Measurements from ENCODE around the gene ZNF747.

ZNF747 gene

GRCh38 chr16:30499284-30499683 is 35.4 kb downstream of the ZNF747 start:
- Histone ChIP-seq H3K4me3 (no peak overlapping the region), H3K36me3 (replicated peaks) (no peaks in the 10 kb centered on the region), H3K4me1 (no peaks in the 10 kb centered on the region), H3K27me3 (ENCODE audit: low read depth) (no peaks in the 10 kb centered on the region), H3K9me3 (no peaks in the 10 kb centered on the region)
- DNase-seq (ENCODE audit: low spot score in 2 of 2) = no peak
- in situ Hi-C loops (cut with MboI; ENCODE audit: low sequenced_read_pairs) = no loop called here

DNA sequence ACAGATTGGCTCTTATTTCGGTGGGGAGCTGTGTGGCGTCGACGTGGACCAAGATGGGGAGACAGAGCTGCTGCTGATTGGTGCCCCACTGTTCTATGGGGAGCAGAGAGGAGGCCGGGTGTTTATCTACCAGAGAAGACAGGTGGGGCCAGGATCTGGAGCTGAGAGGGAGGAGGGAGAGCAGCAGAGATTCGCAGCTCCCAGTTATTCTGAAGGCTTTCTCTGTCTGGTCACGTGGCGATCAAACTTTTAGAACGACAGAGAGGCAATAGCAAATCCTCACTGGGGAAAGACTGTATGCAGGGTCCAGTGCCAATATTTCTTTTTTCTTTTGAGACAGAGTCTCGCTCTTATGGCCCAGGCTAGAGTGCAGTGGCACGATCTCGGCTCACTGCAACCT is 39.9 kb downstream of the ZNF747 start:
- Histone ChIP-seq H3K4me1 (peaks cover 7% of the 10 kb centered on the region), H3K27me3 (ENCODE audit: low read depth) (no peaks in the 10 kb centered on the region), H3K36me3 (replicated peaks) (no peaks in the 10 kb centered on the region), H3K9me3 (no peaks in the 10 kb centered on the region), H3K4me3 (no peak overlapping the region)
- in situ Hi-C loops (cut with MboI; ENCODE audit: low sequenced_read_pairs) = no loop called here
- no peak for DNase-seq (ENCODE audit: low spot score in 2 of 2)

GRCh38 chr16:30493941-30494488 is 40.6 kb downstream of the ZNF747 start:
- H3K36me3 ChIP-seq (replicated peaks) = no peaks in the 10 kb centered on the region
- DNase-seq (ENCODE audit: low spot score in 2 of 2) = no peak
- H3K9me3 ChIP-seq = no peaks in the 10 kb centered on the region
- H3K4me3 ChIP-seq = no peak overlapping the region
- H3K4me1 ChIP-seq = peaks cover 9% of the 10 kb centered on the region
- in situ Hi-C loops (cut with MboI; ENCODE audit: low sequenced_read_pairs) = no loop called here
- no peaks in the 10 kb centered on the region for H3K27me3 ChIP-seq (ENCODE audit: low read depth)

- Histone ChIP-seq H3K9me3 (no peaks in the 10 kb centered on the region), H3K27me3 (ENCODE audit: low read depth) (no peaks in the 10 kb centered on the region), H3K36me3 (replicated peaks) (no peaks in the 10 kb centered on the region), H3K4me3 (no peak overlapping the region), H3K4me1 (peaks cover 9% of the 10 kb centered on the region)
- no peak for DNase-seq (ENCODE audit: low spot score in 2 of 2)
- in situ Hi-C loops (cut with MboI; ENCODE audit: low sequenced_read_pairs) = no loop called here
Observed at GRCh38 chr16:30491744-30492308, 42.8 kb downstream of the ZNF747 start.

- in situ Hi-C loops (cut with MboI; ENCODE audit: low sequenced_read_pairs) = no loop called here
- no peaks in the 10 kb centered on the region for H3K36me3 ChIP-seq (replicated peaks)
- no peak overlapping the region for H3K4me3 ChIP-seq
- DNase-seq (ENCODE audit: low spot score in 2 of 2) = no peak
- H3K27me3 ChIP-seq (ENCODE audit: low read depth) = no peaks in the 10 kb centered on the region
- no peaks in the 10 kb centered on the region for H3K9me3 ChIP-seq
- H3K4me1 ChIP-seq = peaks cover 9% of the 10 kb centered on the region
Observed at GRCh38 chr16:30491229-30491628, 43.4 kb downstream of the ZNF747 start.

GRCh38 chr16:30490210-30490609 is 44.4 kb downstream of the ZNF747 start:
- peaks cover 9% of the 10 kb centered on the region for H3K4me1 ChIP-seq
- no peaks in the 10 kb centered on the region for H3K9me3 ChIP-seq
- in situ Hi-C loops (cut with MboI; ENCODE audit: low sequenced_read_pairs) = no loop called here
- DNase-seq (ENCODE audit: low spot score in 2 of 2) = peak; percentile 71 to 85
- H3K36me3 ChIP-seq (replicated peaks) = no peaks in the 10 kb centered on the region
- H3K27me3 ChIP-seq (ENCODE audit: low read depth) = no peaks in the 10 kb centered on the region
- H3K4me3 ChIP-seq = no peak overlapping the region

DNA sequence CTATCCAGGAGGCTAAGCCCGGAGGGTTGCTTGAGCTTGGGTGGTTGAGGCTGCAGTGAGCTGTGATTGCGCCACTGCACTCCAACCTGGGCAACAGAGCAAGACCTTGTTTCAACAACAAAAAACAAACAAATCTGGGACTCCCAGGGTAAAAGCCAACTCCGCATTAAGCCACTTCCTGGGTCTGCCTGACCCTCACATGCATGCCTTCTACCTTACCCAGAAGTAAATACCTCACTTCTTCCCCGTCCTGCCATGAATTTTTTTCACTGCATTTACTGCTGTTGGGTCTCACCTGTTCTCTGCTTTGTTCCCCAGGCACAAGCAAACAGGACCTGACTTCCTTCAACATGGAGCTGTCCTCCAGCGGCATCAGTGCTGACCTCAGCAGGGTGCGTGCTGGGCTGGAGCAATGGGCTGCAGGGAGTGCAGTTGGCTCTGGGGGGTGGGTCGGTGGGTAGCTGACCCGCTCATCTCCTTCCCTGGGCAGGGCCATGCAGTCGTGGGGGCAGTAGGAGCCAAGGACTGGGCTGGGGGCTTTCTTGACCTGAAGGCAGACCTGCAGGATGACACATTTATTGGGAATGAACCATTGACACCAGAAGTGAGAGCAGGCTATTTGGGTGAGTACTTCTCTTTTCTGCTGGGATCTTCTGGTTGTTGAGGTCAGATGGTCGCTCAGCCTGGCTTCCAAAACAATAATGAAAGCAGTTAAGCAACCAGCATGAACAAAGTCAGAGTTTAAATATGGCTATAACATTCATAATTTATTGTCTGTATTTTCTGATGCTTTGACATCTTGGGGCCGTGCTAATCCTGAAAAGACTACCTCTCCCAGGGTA is 45.7 kb downstream of the ZNF747 start:
- no peaks in the 10 kb centered on the region for H3K9me3 ChIP-seq
- in situ Hi-C loops (cut with MboI; ENCODE audit: low sequenced_read_pairs) = loop anchor here (10.0 kb wide), 1 partner anchor 54 kb away; the partner anchor contains the start of gene DCTPP1
- H3K4me1 ChIP-seq = peaks cover 9% of the 10 kb centered on the region
- no peaks in the 10 kb centered on the region for H3K27me3 ChIP-seq (ENCODE audit: low read depth)
- no peaks in the 10 kb centered on the region for H3K36me3 ChIP-seq (replicated peaks)
- no peak overlapping the region for H3K4me3 ChIP-seq
- DNase-seq (ENCODE audit: low spot score in 2 of 2) = no peak

- Histone ChIP-seq H3K27me3 (ENCODE audit: low read depth) (no peaks in the 10 kb centered on the region), H3K9me3 (no peaks in the 10 kb centered on the region), H3K4me1 (peaks cover 9% of the 10 kb centered on the region), H3K36me3 (replicated peaks) (no peaks in the 10 kb centered on the region), H3K4me3 (no peak overlapping the region)
- no peak for DNase-seq (ENCODE audit: low spot score in 2 of 2)
- in situ Hi-C loops (cut with MboI; ENCODE audit: low sequenced_read_pairs) = loop anchor here (10.0 kb wide), 1 partner anchor 51 kb away; the partner anchor contains the start of gene DCTPP1
Observed at GRCh38 chr16:30485818-30486436, 48.7 kb downstream of the ZNF747 start.

DNA sequence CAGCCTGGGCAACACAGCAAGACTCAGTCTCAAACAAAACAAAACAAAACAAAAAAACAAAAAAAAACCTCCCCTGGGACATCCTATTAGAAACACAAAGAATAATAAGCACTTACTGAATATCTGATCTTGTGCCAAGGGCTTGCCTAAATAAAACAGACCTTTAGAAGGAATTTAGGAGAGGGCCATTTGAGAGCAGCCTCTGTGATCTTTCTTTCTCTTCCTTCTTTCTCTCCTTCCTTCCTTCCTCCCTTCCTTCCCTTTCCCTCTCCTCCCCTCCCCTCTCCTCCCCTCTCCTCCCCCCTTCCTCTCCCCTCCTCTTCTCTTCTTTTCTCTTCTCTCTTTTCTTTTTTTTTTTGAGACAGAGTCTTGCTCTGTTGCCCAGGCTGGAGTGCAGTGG is 49.8 kb downstream of the ZNF747 start:
- H3K4me1 ChIP-seq = peaks cover 4% of the 10 kb centered on the region; the same call in 1 of the 2 replicates
- H3K9me3 ChIP-seq = no peaks in the 10 kb centered on the region
- no peak for DNase-seq (ENCODE audit: low spot score in 2 of 2)
- H3K27me3 ChIP-seq (ENCODE audit: low read depth) = no peaks in the 10 kb centered on the region
- no peaks in the 10 kb centered on the region for H3K36me3 ChIP-seq (replicated peaks)
- H3K4me3 ChIP-seq = no peak overlapping the region
- in situ Hi-C loops (cut with MboI; ENCODE audit: low sequenced_read_pairs) = loop anchor here (10.0 kb wide), 1 partner anchor 50 kb away; the partner anchor contains the start of gene DCTPP1

DNA sequence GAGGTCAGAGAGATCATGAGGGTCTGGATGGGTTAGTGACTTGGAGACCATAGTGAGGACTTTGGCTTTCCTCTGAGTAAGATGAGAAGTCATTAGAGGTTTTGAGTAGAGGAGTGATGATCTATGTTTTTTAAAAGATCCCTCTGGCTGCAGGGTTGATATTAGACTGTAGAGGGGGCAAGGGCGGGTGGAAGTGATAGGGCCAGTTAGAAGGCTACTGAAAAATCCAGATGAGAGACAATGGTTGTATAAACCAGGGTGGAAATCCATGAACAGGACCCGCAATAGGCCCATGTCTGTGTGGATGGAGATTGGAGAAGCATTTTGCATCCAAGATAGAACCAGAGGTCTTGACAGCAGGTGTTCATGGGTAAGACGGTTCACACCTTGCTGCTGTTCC is 52.3 kb downstream of the ZNF747 start:
- DNase-seq (ENCODE audit: low spot score in 2 of 2) = no peak
- in situ Hi-C loops (cut with MboI; ENCODE audit: low sequenced_read_pairs) = loop anchor here (10.0 kb wide), 1 partner anchor 48 kb away; the partner anchor contains the start of gene DCTPP1
- H3K4me3 ChIP-seq = no peak overlapping the region
- H3K4me1 ChIP-seq = no peaks in the 10 kb centered on the region
- H3K36me3 ChIP-seq (replicated peaks) = no peaks in the 10 kb centered on the region
- no peaks in the 10 kb centered on the region for H3K27me3 ChIP-seq (ENCODE audit: low read depth)
- H3K9me3 ChIP-seq = no peaks in the 10 kb centered on the region

DNA sequence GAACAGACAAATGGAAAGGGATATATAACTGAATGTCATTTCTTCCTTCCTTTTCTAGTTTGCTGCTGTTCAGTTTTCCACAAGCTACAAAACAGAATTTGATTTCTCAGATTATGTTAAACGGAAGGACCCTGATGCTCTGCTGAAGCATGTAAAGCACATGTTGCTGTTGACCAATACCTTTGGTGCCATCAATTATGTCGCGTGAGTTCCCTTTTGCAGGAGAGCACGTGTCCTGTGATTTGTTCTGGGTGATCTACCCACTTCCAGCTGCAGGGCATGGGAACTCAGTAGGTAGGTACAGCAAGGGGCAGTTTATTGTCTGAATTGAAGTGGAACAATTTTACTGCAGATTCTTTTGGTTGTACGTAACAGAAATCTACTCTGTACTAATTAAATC is 53.3 kb downstream of the ZNF747 start:
- Histone ChIP-seq H3K27me3 (ENCODE audit: low read depth) (no peaks in the 10 kb centered on the region), H3K36me3 (replicated peaks) (no peaks in the 10 kb centered on the region), H3K4me1 (no peaks in the 10 kb centered on the region), H3K9me3 (no peaks in the 10 kb centered on the region), H3K4me3 (no peak overlapping the region)
- in situ Hi-C loops (cut with MboI; ENCODE audit: low sequenced_read_pairs) = loop anchor here (10.0 kb wide), 1 partner anchor 47 kb away; the partner anchor contains the start of gene DCTPP1
- DNase-seq (ENCODE audit: low spot score in 2 of 2) = no peak

All from HAP-1 (cell line).